ENCODE data around the gene OTUD4.

The OTUD4 gene

GRCh38 chr4:145177511-145177905, 2.9 kb downstream of the OTUD4 start:
- H3K27me3 ChIP-seq (ENCODE audit: insufficient read depth, poor library complexity, severe bottlenecking), result no peaks in the 10 kb centered on the region
- peak overlapping the region; percentile 65 for H3K4me3 ChIP-seq (replicated peaks; ENCODE audit: insufficient read depth, low read length)
- H3K27ac ChIP-seq (replicated peaks), result peak overlapping the region; percentile 99
- no peak for TF ChIP-seq CTCF (IDR thresholded peaks at IDR 0.05; ENCODE audit: insufficient read depth, low read length)
- TF ChIP-seq SPI1 (IDR thresholded peaks at IDR 0.05; ENCODE audit: borderline replicate concordance, low read depth), result no peak
- TF ChIP-seq POLR2AphosphoS5 (IDR thresholded peaks at IDR 0.05; ENCODE audit: low read depth), result no peak
- no peak for TF ChIP-seq GABPA (IDR thresholded peaks at IDR 0.05; ENCODE audit: low read depth)
- TF ChIP-seq REST (IDR thresholded peaks at IDR 0.05; ENCODE audit: insufficient replicate concordance, low read depth), result no peak
- peak in 1 of 2 experiments; percentile 12 for DNase-seq (ENCODE audit: low read depth in 1 of 2, low spot score in 1 of 2)

GRCh38 chr4:145176641-145177432, 3.6 kb downstream of the OTUD4 start:
- DNase-seq (ENCODE audit: low read depth in 1 of 2, low spot score in 1 of 2), result no peak
- no peak for TF ChIP-seq CTCF (IDR thresholded peaks at IDR 0.05; ENCODE audit: insufficient read depth, low read length)
- TF ChIP-seq REST (IDR thresholded peaks at IDR 0.05; ENCODE audit: insufficient replicate concordance, low read depth), result no peak
- TF ChIP-seq SPI1 (IDR thresholded peaks at IDR 0.05; ENCODE audit: borderline replicate concordance, low read depth), result no peak
- no peak for TF ChIP-seq GABPA (IDR thresholded peaks at IDR 0.05; ENCODE audit: low read depth)
- TF ChIP-seq POLR2AphosphoS5 (IDR thresholded peaks at IDR 0.05; ENCODE audit: low read depth), result no peak
- peak overlapping the region; percentile 99 for H3K27ac ChIP-seq (replicated peaks)
- H3K4me3 ChIP-seq (replicated peaks; ENCODE audit: insufficient read depth, low read length), result peak overlapping the region; percentile 65
- no peaks in the 10 kb centered on the region for H3K27me3 ChIP-seq (ENCODE audit: insufficient read depth, poor library complexity, severe bottlenecking)

- TF ChIP-seq SPI1 (IDR thresholded peaks at IDR 0.05; ENCODE audit: borderline replicate concordance, low read depth) (no peak), POLR2AphosphoS5 (IDR thresholded peaks at IDR 0.05; ENCODE audit: low read depth) (no peak), GABPA (IDR thresholded peaks at IDR 0.05; ENCODE audit: low read depth) (no peak), CTCF (IDR thresholded peaks at IDR 0.05; ENCODE audit: insufficient read depth, low read length) (no peak), REST (IDR thresholded peaks at IDR 0.05; ENCODE audit: insufficient replicate concordance, low read depth) (no peak)
- Histone ChIP-seq H3K27ac (replicated peaks) (no peak overlapping the region), H3K27me3 (ENCODE audit: insufficient read depth, poor library complexity, severe bottlenecking) (no peaks in the 10 kb centered on the region), H3K4me3 (replicated peaks; ENCODE audit: insufficient read depth, low read length) (no peak overlapping the region)
- no peak for DNase-seq (ENCODE audit: low read depth in 1 of 2, low spot score in 1 of 2)
Observed at GRCh38 chr4:145171911-145172310, 8.5 kb downstream of the OTUD4 start.

All from HL-60 (cell line).